GM19035 (cell line): ENCODE results near the gene GALNT9.
"Not testable (repeated sequence)": the region's sequence is repeated elsewhere in the genome, so short reads cannot be mapped to it uniquely, and the experiment has no call there.

ENCODE experiments used
- ATAC-seq: cut with Tn5 transposase; IDR thresholded peaks from one replicate; pipeline ENCODE4 v1.9.1; 2021; ENCODE audit not compliant: unreplicated experiment

The GALNT9 gene

GRCh38 chr12:132202929-132203721, 126.3 kb downstream of the GALNT9 start:
- ATAC-seq = no peak

DNA sequence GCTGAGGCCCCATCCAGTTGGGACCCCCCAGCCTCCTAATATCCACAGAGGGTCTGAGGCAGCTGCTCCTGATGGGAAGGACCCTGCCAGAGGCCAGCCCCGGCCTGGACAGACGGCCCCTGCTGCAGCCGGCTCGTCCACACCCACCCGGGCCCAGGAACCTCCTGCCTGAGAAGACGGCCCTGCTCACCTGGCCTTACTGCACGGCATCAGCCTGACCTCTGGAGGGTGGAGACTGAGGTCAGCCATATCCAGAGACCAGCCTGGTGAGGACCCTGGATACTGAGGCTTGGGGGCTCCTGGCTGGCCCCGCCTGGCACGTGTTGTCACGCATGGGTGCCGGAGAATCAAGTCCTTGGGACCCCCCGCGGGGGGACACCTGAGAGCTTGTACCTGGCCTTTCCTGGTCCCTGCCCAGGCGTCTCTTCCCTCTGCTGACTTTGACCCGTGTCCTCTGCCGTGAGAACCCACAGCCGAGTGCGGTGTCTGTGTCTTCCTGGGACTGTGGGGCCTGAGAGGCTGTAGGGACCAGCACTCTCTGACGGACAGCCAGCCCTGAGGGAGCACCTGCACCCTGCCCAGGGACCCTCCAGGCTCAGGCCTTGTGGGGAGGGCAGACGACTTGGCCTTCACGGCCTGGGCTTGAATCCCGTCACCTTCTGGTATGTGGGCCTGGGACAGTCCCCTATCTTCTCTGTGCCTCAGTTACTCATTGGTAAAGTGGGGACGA, 127.8 kb downstream of the GALNT9 start:
- ATAC-seq = no peak

GRCh38 chr12:132200800-132201199, 128.6 kb downstream of the GALNT9 start:
- ATAC-seq = no peak

DNA sequence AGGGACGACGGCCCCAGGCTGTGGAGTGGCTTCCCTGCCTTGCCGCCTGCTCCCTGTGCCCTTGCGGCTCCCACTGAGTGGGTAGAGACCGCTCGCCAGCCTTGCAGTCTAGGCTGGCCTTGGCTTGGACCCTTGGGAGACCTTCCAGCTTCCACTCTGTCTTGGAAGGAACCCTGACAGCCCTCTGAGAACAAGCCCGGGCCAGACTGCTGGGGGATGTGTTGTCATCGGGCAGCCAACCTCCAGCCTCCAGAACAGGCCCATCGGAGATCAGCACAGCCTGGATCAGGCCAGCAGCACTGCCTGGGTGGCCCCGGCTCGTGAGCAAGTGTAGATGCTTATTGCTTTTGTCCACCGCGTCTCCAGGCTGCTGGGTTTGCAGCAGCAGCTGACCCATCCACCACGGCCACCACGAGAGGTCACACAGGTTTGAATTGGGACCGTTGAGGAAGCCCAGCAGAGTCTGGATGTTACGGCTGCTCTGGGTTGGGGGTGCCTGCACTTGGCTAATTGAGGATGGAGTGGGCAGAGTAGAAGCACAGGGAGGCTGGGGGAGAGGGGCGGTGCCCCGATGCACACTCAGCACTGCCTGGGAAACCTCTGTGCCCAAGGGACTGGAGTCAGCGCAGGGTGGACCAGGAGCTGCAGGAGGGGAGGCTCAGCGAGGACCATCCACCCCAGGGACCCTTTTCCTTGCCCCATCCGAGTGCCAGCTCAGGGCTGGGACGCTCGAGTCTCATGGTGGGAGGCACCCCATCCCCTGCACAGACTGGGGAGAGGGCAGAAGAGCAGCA, 129.7 kb downstream of the GALNT9 start:
- no peak for ATAC-seq

- no peak for ATAC-seq
These were observed 130.3 kb downstream of the GALNT9 start for GRCh38 chr12:132199101-132199500.

- no peak for ATAC-seq
These were observed 131.6 kb downstream of the GALNT9 start for GRCh38 chr12:132197581-132198354.

DNA sequence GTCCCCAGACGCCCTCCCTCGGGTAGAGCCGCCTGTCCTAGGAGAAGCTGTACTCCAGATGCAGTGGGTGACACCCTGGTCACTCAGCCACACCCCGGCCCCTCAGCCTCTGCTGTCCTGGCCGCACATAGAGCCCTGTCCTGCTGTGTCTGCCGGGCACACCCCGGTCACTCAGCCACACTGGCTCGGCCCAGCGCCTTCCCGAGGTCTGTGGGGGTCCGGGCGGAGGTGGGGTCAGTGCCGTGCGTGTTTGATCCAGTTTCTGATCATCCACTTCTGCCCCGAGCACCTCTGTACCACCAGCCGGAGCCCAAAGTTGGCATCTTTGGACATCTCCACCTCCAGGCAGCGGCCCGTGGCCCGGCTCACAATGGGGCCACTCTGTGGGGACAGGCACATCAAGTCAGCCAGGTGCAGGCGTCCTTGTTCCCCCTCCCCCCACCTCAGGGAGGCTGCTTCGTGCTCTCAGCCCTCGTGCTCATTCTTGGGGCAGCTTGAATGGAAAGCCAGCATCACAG, 132.5 kb downstream of the GALNT9 start:
- no peak for ATAC-seq

DNA sequence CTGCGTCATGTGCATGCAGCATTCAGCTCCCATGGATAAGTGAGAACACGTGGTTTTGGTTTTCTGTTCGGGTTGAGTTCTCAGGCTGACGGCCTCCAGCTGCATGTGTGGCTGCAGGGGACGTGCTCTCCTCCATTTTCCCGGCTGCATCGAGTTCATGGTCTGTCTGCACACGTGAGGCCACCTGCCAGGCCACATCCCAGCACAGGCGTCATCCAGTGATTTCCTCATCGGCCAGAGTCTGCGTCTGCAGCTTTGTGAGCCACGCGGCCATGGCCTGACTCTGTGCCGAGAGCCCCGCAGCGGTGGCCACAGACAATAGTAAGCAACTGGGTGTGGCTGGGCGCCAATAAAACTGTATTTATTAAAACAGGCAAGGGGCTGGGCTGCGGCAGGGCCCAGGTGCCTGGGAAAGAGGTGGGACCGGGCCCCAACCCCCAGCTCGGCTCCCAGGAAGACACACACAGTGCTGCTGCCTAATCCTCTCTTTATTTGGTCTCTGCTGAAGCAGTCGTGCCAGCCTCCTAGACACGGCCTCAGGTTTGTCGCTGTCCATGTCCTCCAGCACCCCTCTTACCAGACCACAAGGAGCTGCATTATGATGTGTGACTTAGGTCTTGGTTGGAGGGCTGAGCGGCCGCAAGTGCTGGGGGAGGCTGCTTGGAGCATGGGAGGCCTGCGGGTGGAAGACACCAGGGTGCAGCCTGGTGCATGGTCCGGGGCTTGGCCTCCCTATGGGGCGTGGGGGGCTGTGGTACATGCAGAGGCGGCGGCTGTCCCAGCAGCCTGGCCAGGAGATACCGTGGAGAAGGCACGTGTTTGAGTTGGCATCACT, 133.1 kb downstream of the GALNT9 start:
- ATAC-seq = no peak

DNA sequence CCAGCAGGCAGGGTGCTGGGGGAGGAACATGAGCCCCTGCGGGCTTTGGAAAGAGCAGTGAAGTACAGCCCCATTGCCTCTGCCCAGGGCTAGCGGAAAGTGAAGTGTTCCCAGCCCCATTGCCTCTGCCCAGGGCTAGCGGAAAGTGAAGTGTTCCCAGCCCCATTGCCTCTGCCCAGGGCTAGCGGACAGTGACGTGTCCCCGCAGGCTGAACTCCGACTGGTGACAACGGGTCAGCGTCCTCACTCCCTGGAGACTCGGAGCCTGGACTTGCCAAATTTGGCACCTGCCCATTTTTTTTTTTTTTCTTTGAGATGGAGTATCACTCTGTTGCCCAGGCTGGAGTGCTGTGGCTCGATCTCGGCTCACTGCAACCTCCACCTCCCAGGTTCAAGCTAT, 134.1 kb downstream of the GALNT9 start:
- not testable (repeated sequence) for ATAC-seq

DNA sequence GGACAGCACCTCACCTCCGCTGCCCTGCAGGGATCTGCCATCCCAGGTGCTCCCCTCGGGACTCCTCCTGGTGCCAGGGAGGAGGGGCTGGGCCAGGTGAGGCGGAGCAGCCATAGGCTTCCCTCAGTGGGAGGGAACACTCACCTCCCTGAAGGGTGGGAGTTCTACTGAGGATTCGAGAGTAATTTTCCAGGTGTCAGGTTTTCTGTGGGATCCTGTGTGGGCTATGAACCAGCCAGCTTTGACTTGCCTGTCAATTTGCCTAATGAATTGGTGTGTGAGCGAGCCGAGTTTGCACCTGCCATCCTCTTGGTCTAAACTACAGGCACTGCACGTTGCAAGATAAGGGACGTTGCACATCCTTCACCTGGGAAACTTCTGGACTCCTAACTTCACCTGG, 134.8 kb downstream of the GALNT9 start:
- no peak for ATAC-seq

GRCh38 chr12:132194056-132194455, 135.3 kb downstream of the GALNT9 start:
- no peak for ATAC-seq

GRCh38 chr12:132191715-132192553, 137.5 kb downstream of the GALNT9 start:
- ATAC-seq = no peak

- no peak for ATAC-seq
These were observed 138.4 kb downstream of the GALNT9 start for GRCh38 chr12:132190834-132191500.

DNA sequence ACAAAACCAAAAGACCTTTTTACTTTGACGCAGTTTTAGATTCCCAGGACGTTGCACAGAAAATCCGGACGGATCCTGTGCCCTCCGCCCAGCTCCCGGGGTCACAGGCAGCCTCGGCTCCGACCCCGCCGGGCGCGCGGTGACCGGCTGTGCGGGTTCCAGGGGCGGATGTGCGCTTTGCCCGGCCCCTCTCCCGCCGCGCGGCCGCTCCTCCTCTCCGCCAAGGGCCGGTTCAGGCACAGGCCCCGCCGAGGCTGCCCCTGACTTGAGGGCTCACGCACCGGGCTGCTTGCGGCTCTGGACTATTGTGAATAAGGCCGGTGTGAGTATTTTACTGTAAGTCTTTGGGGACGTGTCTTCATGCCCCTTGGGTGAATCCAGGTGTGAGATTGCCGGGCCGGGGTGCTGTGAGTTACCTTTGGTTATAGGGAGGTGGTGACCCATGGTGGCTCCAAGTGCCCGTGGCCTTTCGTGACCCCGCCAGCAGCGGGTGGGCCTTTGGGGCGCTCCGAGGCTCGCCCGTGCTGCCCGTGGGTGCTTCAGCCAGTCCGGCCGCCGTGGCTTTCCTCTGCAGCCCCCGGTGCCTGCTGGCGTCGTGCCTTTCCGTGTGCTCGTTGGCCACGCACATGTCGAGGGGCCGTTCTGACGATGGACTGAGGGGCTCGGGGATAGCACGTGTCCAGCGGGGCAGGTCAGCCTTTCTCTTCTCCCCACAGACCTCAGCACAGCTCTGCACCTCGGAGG, 139.2 kb downstream of the GALNT9 start:
- peak; percentile 21 for ATAC-seq

DNA sequence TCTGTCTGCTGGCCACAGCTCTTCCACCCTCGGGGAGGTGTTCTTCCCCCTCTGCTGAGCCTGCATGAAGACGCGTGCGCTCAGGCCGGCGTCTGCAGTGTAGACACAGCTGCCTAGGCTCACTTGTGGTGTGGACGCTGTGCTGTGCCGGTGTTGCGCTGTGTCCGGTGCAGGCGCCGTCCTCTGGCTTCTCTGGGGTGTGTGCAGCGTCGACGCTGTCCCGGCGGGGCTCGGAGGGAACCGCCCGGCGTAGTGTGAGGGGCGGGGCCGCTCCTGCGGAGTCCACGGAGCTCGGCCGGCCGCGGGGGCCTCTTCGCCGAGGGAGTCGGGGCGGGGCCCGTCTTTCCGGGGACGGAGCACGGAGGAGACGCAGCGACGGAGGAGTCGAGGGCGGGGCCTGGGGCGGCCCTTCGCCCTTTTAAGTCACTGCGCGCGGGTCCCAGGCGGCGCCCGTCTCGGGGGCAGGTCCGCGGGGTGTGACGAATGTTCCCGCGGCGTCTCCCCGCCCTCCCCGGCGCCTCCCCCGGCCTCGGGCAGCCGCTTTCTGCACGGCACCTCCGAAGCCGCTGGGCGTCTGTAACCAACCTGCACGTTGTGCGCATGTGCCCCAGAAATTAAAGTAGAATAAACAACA, 139.9 kb downstream of the GALNT9 start:
- ATAC-seq = peak; percentile 93

DNA sequence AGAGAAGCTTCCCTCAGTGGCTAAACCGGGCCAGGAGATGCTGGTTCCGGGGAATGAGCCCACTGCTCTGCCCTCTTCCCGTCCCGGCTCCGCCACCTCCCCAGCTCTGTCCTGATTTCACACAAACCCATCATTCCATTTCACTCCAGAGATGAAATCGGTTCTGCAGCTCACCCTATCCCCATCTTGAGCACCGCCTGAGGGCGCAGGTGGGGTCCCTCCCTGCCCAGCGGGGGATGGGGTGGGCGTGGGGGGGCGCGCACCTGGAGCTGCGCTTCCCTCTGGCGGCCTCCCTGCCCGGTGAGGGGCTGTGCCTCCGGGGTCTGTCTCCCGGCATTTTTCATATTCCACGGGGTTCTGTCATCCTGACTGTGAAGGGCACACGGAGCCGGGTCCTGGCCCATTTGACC, 140.5 kb downstream of the GALNT9 start:
- no peak for ATAC-seq

- ATAC-seq = no peak
These were observed 140.9 kb downstream of the GALNT9 start for GRCh38 chr12:132188451-132188901.
